IMR-90 (cell line): Measurements from ENCODE around the gene CENPA. TPM values are rescaled to one million over a fixed set of nuclear protein-coding genes. Genes with fewer than 3 reads are reported as not detected.

ENCODE experiments used
- ATAC-seq: fragments of 200-7000 bp; cut with Tn5 transposase; 2 replicates; pipeline ENCODE4 v1.9.1; 2020; ENCODE audit warnings: low read depth, mild to moderate bottlenecking, moderate library complexity
- BruUV-seq: library from RNA; stranded (reverse); fragments of 400-500 nt; replicated peaks from 2 replicates; lab custom pipeline; 2021; lab: Mats Ljungman, UMichigan
- CTCF ChIA-PET: fragments of 300-600 bp; formaldehyde crosslinking; extraction: SDS; loops from one replicate; lab custom pipeline; 2021; ENCODE audit warnings: antibody characterized with exemption; lab: Yijun Ruan, JAX
- POLR2A ChIA-PET: fragments of 300-600 bp; sonication (Branson Sonifier 250); formaldehyde crosslinking; loops from one replicate; lab custom pipeline; 2022; ENCODE audit warnings: antibody characterized with exemption; ENCODE audit not compliant: unreplicated experiment; lab: Charles Lee
- DNase-seq: peaks from one replicate; pipeline ENCODE4 v3.0.0; 2013
- H2AFZ ChIP-seq: replicated peaks from 2 replicates; pipeline ENCODE3; 2013; ENCODE audit warnings: low read length, mild to moderate bottlenecking; ENCODE audit not compliant: poor library complexity
- H2AK5ac ChIP-seq: 2 replicates; pipeline ENCODE4 v1.6.1; 2013; ENCODE audit warnings: low read depth, low read length, inconsistent platforms
- H2AK9ac ChIP-seq: replicated peaks from 2 replicates; pipeline ENCODE3; 2013; ENCODE audit warnings: mild to moderate bottlenecking, low read depth, low read length, moderate library complexity; ENCODE audit not compliant: poor library complexity
- H2BK120ac ChIP-seq: 2 replicates; pipeline ENCODE4 v1.6.1; 2013; ENCODE audit warnings: low read depth, low read length, inconsistent platforms
- H2BK15ac ChIP-seq: 3 replicates; pipeline ENCODE4 v1.6.1; 2013; ENCODE audit warnings: low read depth, low read length, inconsistent platforms
- H2BK20ac ChIP-seq: 2 replicates; pipeline ENCODE4 v1.6.1; 2013; ENCODE audit warnings: low read depth, mild to moderate bottlenecking, inconsistent platforms, low read length, moderate library complexity
- H2BK5ac ChIP-seq: 2 replicates; pipeline ENCODE4 v1.6.1; 2013; ENCODE audit warnings: mild to moderate bottlenecking, low read depth, low read length, inconsistent platforms; ENCODE audit not compliant: poor library complexity, severe bottlenecking
- H3K14ac ChIP-seq: replicated peaks from 2 replicates; pipeline ENCODE4 v1.6.1; 2013; ENCODE audit warnings: low read depth, low read length, inconsistent platforms
- H3K18ac ChIP-seq: 2 replicates; pipeline ENCODE4 v1.6.1; 2013; ENCODE audit warnings: low read depth, low read length, control low read depth
- H3K23ac ChIP-seq: 2 replicates; pipeline ENCODE4 v1.6.1; 2013; ENCODE audit warnings: low read depth, low read length, inconsistent platforms
- H3K27ac ChIP-seq: 2 replicates; pipeline ENCODE4 v1.5.1; 2013; ENCODE audit warnings: mild to moderate bottlenecking, control low read depth, low read length; ENCODE audit not compliant: insufficient read depth
- H3K27me3 ChIP-seq: 2 replicates; pipeline ENCODE4 v1.6.1; 2013; ENCODE audit warnings: low read length; ENCODE audit not compliant: control insufficient read depth, insufficient read depth
- H3K36me3 ChIP-seq: 2 replicates; pipeline ENCODE4 v1.6.1; 2013; ENCODE audit warnings: low read length, mixed read lengths; ENCODE audit not compliant: control insufficient read depth, insufficient read depth
- H3K4ac ChIP-seq: 2 replicates; pipeline ENCODE4 v1.6.1; 2013; ENCODE audit warnings: low read depth, low read length, inconsistent platforms
- H3K4me1 ChIP-seq: 2 replicates; pipeline ENCODE4 v1.6.1; 2013; ENCODE audit warnings: low read length, mixed read lengths; ENCODE audit not compliant: control insufficient read depth, insufficient read depth
- H3K4me2 ChIP-seq: 2 replicates; pipeline ENCODE4 v1.6.1; 2013; ENCODE audit warnings: low read depth, mild to moderate bottlenecking, control low read depth, low read length, moderate library complexity
- H3K4me3 ChIP-seq: 2 replicates; pipeline ENCODE4 v1.5.1; 2013; ENCODE audit warnings: low read depth, mild to moderate bottlenecking, control low read depth, low read length, moderate library complexity; ENCODE audit not compliant: insufficient read depth
- H3K56ac ChIP-seq: 2 replicates; pipeline ENCODE4 v1.6.1; 2013; ENCODE audit warnings: low read length, inconsistent platforms; ENCODE audit not compliant: insufficient read depth; ENCODE audit errors: extremely low read depth
- H3K79me1 ChIP-seq, 2 experiments: 2 replicates each; pipeline ENCODE4 v1.6.1; 2013; ENCODE audit warnings: low read length in 2 of 2, inconsistent platforms in 1 of 2, low read depth in 1 of 2
- H3K9ac ChIP-seq: 2 replicates; pipeline ENCODE4 v1.6.1; 2013; ENCODE audit warnings: low read depth, low read length, control low read depth
- H3K9me1 ChIP-seq: 2 replicates; pipeline ENCODE4 v1.6.1; 2013; ENCODE audit warnings: low read length, inconsistent platforms; ENCODE audit not compliant: insufficient read depth
- H3K9me3 ChIP-seq: 2 replicates; pipeline ENCODE4 v1.6.1; 2013; ENCODE audit warnings: low read length; ENCODE audit not compliant: control insufficient read depth, insufficient read depth
- H4K20me1 ChIP-seq: 2 replicates; pipeline ENCODE4 v1.6.1; 2013; ENCODE audit warnings: low read length, inconsistent platforms; ENCODE audit not compliant: insufficient read depth
- H4K5ac ChIP-seq: 2 replicates; pipeline ENCODE4 v1.6.1; 2013; ENCODE audit warnings: mild to moderate bottlenecking, low read depth, low read length, control low read depth
- H4K8ac ChIP-seq, 2 experiments: 2 replicates each; pipeline ENCODE4 v1.6.1; 2013; ENCODE audit warnings: low read depth in 2 of 2, low read length in 2 of 2, control low read depth in 1 of 2, inconsistent platforms in 1 of 2
- H4K91ac ChIP-seq: 2 replicates; pipeline ENCODE4 v1.6.1; 2013; ENCODE audit warnings: low read depth, low read length, inconsistent platforms; ENCODE audit not compliant: insufficient read depth
- BHLHE40 ChIP-seq: fragments of 150-350 bp; IDR thresholded peaks from 2 replicates; pipeline ENCODE4 v1.6.1; 2016; ENCODE audit warnings: mild to moderate bottlenecking, low read depth, low read length
- CEBPB ChIP-seq: IDR thresholded peaks from 2 replicates; pipeline ENCODE4 v1.6.1; 2012; ENCODE audit warnings: low read depth, low read length, improper control_type of control experiment
- CHD1 ChIP-seq: IDR thresholded peaks from 2 replicates; pipeline ENCODE4 v1.6.1; 2012; ENCODE audit warnings: low read depth, low read length, improper control_type of control experiment
- FOS ChIP-seq: fragments of 150-350 bp; IDR thresholded peaks from 2 replicates; pipeline ENCODE4 v1.6.1; 2016; ENCODE audit warnings: low read depth, low read length
- MAFK ChIP-seq: IDR thresholded peaks from 2 replicates; pipeline ENCODE4 v1.6.1; 2012; ENCODE audit warnings: low read depth, low read length, improper control_type of control experiment
- MAZ ChIP-seq: IDR thresholded peaks from 2 replicates; pipeline ENCODE4 v1.6.1; 2012; ENCODE audit warnings: low read depth, mild to moderate bottlenecking, low read length, improper control_type of control experiment, moderate library complexity, borderline replicate concordance
- MXI1 ChIP-seq: IDR thresholded peaks from 2 replicates; pipeline ENCODE4 v1.6.1; 2012; ENCODE audit warnings: low read depth, mild to moderate bottlenecking, low read length, moderate library complexity, borderline replicate concordance
- NFE2L2 ChIP-seq: fragments of 150-350 bp; IDR thresholded peaks from 2 replicates; pipeline ENCODE4 v1.6.1; 2016; ENCODE audit warnings: low read depth, mild to moderate bottlenecking, low read length
- POLR2A ChIP-seq: IDR thresholded peaks from 2 replicates; pipeline ENCODE4 v1.6.1; 2012; ENCODE audit warnings: mild to moderate bottlenecking, low read depth, low read length
- RAD21 ChIP-seq: IDR thresholded peaks from 2 replicates; pipeline ENCODE4 v1.6.1; 2012; ENCODE audit warnings: low read length, improper control_type of control experiment
- RCOR1 ChIP-seq: IDR thresholded peaks from 2 replicates; pipeline ENCODE4 v1.6.1; 2012; ENCODE audit warnings: mild to moderate bottlenecking, low read length, improper control_type of control experiment; ENCODE audit not compliant: insufficient replicate concordance
- RFX5 ChIP-seq: IDR thresholded peaks from 2 replicates; pipeline ENCODE4 v1.8.0; 2012; ENCODE audit warnings: low read depth, mild to moderate bottlenecking, low read length, moderate library complexity
- SMC3 ChIP-seq: fragments of 150-350 bp; IDR thresholded peaks from 2 replicates; pipeline ENCODE4 v1.6.1; 2016; ENCODE audit warnings: low read depth, mild to moderate bottlenecking, antibody characterized with exemption, low read length, moderate library complexity
- WGBS, 2 experiments: methylation state at CpG; one replicate each; pipeline versions ENCODE4 v1.1.5 to v1.1.7; 2013; ENCODE audit warnings: missing lambda C conversion rate in 2 of 2; ENCODE audit not compliant: insufficient read length in 1 of 2; ENCODE audit errors: extremely low coverage in 2 of 2; 5-methylcytosine and 5-hydroxymethylcytosine counted together
- dilution Hi-C: fragments of 300-500 bp; cut with HindIII; formaldehyde crosslinking; loops from one replicate; pipeline ENCODE4 v1.14.3; 2018; ENCODE audit warnings: low sequenced_read_pairs; ENCODE audit not compliant: unreplicated experiment
- in situ Hi-C: fragments of 300-500 bp; cut with MboI; formaldehyde crosslinking; loops from 3 replicates; pipeline ENCODE4 v1.14.3; 2019; ENCODE audit warnings: low sequenced_read_pairs, inconsistent platforms, mixed read lengths
- intact Hi-C: fragments of 100-400 bp; cut with micrococcal nuclease; formaldehyde crosslinking; loops from 2 replicates; pipeline ENCODE4 v1.10.0; 2022
- polyA plus RNA-seq, 3 experiments: library from polyadenylated mRNA; depleted of rRNA; stranded (reverse); fragments of >200 nt; gene quantifications; 2 replicates each; pipeline ENCODE4 v1.2.3, GENCODE V29; 2012; ENCODE audit warnings: low replicate concordance in 1 of 3
- total RNA-seq: library from RNA; depleted of rRNA; stranded (reverse); fragments of >200 nt; gene quantifications from 2 replicates; pipeline ENCODE4 v1.2.3, GENCODE V29; 2012
- TF ChIP-seq, protein P1 (sequence below): conservative IDR thresholded peaks from 2 replicates; pipeline ENCODE4 v1.5.1; 2012; ENCODE audit warnings: mild to moderate bottlenecking, low read depth, low read length, improper control_type of control experiment
- TF ChIP-seq, protein P2 (sequence below): fragments of 150-350 bp; IDR thresholded peaks from 2 replicates; pipeline ENCODE4 v1.6.1; 2017; ENCODE audit warnings: mild to moderate bottlenecking, antibody characterized with exemption, low read length, low read depth
- TF ChIP-seq, protein P3 (sequence below): fragments of 150-350 bp; IDR thresholded peaks from 2 replicates; pipeline ENCODE4 v1.6.1; 2016; ENCODE audit warnings: low read depth, mild to moderate bottlenecking, low read length, moderate library complexity, borderline replicate concordance

Gene CENPA
- total and polyA plus RNA-seq, 2 of the 4 experiments (the other 2 are of a cell fraction), result 7.7 to 14.9 TPM

DNA sequence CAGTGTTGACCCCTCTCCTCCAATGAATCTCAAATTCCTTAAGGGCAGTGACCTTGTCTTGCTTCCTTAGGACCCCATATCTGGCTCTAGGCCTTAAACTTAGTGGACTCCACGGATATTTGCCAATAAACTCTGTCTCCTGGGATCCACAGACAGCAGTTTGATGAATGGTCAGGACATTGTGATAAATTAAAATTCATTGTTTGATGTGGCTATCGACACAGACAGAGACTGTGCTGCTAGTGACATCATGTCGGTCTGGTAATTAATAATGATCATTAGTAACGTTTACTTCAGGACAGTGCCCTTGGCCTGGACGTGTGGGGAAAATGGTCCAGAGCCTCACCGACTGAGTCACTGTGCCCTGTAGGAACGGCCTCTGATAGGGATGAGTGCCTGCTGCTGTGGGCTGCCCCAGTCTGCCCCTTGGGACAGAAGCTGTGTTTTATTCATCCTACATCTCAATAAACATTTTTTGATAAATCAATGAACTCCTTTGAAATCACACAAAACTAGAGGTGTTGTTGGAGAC lies 27.0 kb upstream of the CENPA start:
- ChIA-PET CTCF (no interaction called here), POLR2A (no interaction called here)
- peak overlapping the region; percentile 98 for H3K23ac ChIP-seq
- H3K27ac ChIP-seq, result peak overlapping the region; percentile 98
- peaks cover 15% of the 10 kb centered on the region for H3K9me1 ChIP-seq
- H3K9ac ChIP-seq, result no peak overlapping the region
- no peak overlapping the region for H3K4me3 ChIP-seq
- peak overlapping the region; percentile 100 for H2AK9ac ChIP-seq
- peaks cover 3 to 22% of the 10 kb centered on the region in 2 experiments; a peak in 2 of 4 replicates for H3K79me1 ChIP-seq
- no peak for TF ChIP-seq FOS
- no peak for TF ChIP-seq RFX5
- no peak for TF ChIP-seq BHLHE40
- no peak for TF ChIP-seq RCOR1
- TF ChIP-seq, protein P1, sequence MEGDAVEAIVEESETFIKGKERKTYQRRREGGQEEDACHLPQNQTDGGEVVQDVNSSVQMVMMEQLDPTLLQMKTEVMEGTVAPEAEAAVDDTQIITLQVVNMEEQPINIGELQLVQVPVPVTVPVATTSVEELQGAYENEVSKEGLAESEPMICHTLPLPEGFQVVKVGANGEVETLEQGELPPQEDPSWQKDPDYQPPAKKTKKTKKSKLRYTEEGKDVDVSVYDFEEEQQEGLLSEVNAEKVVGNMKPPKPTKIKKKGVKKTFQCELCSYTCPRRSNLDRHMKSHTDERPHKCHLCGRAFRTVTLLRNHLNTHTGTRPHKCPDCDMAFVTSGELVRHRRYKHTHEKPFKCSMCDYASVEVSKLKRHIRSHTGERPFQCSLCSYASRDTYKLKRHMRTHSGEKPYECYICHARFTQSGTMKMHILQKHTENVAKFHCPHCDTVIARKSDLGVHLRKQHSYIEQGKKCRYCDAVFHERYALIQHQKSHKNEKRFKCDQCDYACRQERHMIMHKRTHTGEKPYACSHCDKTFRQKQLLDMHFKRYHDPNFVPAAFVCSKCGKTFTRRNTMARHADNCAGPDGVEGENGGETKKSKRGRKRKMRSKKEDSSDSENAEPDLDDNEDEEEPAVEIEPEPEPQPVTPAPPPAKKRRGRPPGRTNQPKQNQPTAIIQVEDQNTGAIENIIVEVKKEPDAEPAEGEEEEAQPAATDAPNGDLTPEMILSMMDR, result no peak
- TF ChIP-seq, protein P2, sequence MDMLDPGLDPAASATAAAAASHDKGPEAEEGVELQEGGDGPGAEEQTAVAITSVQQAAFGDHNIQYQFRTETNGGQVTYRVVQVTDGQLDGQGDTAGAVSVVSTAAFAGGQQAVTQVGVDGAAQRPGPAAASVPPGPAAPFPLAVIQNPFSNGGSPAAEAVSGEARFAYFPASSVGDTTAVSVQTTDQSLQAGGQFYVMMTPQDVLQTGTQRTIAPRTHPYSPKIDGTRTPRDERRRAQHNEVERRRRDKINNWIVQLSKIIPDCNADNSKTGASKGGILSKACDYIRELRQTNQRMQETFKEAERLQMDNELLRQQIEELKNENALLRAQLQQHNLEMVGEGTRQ, result no peak
- TF ChIP-seq RAD21, result no peak
- no peak for TF ChIP-seq MAFK
- TF ChIP-seq MAZ, result no peak
- no peak for TF ChIP-seq CHD1
- TF ChIP-seq MXI1, result no peak
- no peak for TF ChIP-seq CEBPB
- TF ChIP-seq NFE2L2, result no peak
- TF ChIP-seq SMC3, result no peak
- TF ChIP-seq POLR2A, result no peak
- TF ChIP-seq, protein P3, sequence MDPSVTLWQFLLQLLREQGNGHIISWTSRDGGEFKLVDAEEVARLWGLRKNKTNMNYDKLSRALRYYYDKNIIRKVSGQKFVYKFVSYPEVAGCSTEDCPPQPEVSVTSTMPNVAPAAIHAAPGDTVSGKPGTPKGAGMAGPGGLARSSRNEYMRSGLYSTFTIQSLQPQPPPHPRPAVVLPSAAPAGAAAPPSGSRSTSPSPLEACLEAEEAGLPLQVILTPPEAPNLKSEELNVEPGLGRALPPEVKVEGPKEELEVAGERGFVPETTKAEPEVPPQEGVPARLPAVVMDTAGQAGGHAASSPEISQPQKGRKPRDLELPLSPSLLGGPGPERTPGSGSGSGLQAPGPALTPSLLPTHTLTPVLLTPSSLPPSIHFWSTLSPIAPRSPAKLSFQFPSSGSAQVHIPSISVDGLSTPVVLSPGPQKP, result no peak
- H4K8ac ChIP-seq, result peak overlapping the region; percentile 93 to 98
- peak overlapping the region; percentile 100 for H2BK120ac ChIP-seq
- no peaks in the 10 kb centered on the region for H3K36me3 ChIP-seq
- H3K56ac ChIP-seq, result peak overlapping the region; percentile 89
- no peaks in the 10 kb centered on the region for H4K20me1 ChIP-seq
- peak overlapping the region; percentile 98 for H2BK5ac ChIP-seq
- peaks cover 15% of the 10 kb centered on the region for H3K4me1 ChIP-seq
- no peak overlapping the region for H2AFZ ChIP-seq
- no TSS peak for BruUV-seq
- peak overlapping the region; percentile 100 for H3K4ac ChIP-seq
- no peaks in the 10 kb centered on the region for H3K27me3 ChIP-seq
- in situ Hi-C loops, result no loop called here
- H3K9me3 ChIP-seq, result no peaks in the 10 kb centered on the region
- 40% methylated on average over 2 of the region's 7 CpGs; no CpG with 5 or more reads in 1 of the 2 experiments for WGBS, 2 experiments
- ATAC-seq (peak; percentile 13; the same call in 1 of the 2 replicates), DNase-seq (peak; percentile 39)
- peak overlapping the region; percentile 99 for H4K5ac ChIP-seq
- peak overlapping the region; percentile 98 for H3K18ac ChIP-seq
- peak overlapping the region; percentile 99 for H2BK15ac ChIP-seq
- H4K91ac ChIP-seq, result peak overlapping the region; percentile 100
- intact Hi-C loops, result no loop called here
- no peak overlapping the region for H3K4me2 ChIP-seq
- peak overlapping the region; percentile 99 for H3K14ac ChIP-seq
- dilution Hi-C loops, result no loop called here
- H2BK20ac ChIP-seq, result peak overlapping the region; percentile 100
- peak overlapping the region; percentile 99 for H2AK5ac ChIP-seq
